ENCODE measurements around the gene OR10V1.
"Not testable (repeated sequence)": the region's sequence is repeated elsewhere in the genome, so short reads cannot be mapped to it uniquely, and the experiment has no call there.

OR10V1 gene

GRCh38 chr11:59708537-59708936, 5.1 kb downstream of the OR10V1 start:
- FAIRE-seq = no peak

DNA sequence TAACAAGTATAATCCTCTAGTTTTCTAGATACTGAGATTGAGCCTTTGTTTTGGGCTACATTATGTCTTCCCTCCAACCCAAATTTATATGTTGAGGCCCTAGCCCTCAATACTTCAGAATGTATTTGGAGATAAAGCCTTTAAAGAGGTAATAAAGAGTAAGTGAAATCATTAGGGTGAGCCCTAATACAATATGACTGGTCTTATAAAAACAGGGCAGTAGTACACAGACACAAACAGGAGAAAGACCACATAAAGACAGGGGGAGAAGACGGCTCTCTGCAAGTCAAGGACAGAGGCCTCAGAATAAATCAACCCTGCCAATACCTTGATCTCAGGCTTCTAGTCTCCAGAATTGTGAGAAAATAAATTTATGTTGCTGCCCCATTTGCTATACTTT, 6.3 kb downstream of the OR10V1 start:
- no peak for FAIRE-seq

DNA sequence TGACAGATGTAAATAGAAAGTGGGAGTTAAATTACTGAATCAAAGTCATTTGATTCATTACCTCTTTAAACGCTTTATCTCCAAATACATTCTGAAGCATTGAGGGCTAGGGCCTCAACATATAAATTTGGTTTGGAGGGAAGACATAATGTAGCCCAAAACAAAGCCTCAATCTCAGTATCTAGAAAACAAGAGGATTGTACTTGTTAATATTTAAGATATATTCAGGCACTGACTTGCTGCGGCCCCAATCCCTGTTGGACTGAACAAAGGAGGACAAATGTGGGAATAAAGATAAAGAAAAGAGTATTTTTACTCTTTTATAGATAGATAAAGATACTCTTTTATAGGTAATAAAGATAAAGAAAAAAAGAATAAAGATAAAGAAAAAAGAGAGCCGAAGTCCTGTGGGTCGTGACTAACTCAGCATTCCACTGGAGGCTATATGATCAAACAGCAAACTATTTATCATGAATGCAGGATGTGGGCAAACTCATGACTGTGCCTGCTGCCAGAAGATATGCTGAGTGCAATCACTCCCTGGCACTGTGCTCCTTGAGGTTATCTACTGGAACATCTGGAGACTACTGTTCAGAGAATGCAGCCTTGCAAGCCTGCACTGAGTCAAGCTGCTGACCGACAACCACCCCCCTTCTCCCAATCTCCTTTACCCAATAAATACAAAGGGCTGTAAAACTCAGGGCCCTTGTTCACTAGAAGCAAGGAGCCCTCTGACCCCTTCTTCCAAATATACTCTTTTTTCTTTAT, 6.9 kb downstream of the OR10V1 start:
- FAIRE-seq = no peak

DNA sequence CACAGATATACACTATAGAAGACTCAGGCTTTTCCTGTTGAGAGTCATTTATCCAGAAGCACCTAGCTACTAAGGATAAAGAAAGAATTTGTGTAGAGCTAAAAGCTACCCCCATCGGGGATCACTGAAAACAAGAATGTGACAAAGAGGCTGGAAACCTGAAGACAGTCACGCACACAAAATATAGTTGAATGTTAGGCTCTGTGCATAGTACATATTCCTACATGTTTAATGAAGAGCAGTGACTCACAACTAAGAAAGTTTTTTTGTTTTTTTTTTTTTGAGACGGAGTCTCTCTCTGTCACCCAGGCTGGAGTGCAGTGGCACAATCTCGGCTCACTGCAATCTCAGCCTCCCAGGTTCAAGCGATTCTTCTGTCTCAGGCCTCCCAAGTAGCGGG, 8.4 kb downstream of the OR10V1 start:
- FAIRE-seq = no peak

DNA sequence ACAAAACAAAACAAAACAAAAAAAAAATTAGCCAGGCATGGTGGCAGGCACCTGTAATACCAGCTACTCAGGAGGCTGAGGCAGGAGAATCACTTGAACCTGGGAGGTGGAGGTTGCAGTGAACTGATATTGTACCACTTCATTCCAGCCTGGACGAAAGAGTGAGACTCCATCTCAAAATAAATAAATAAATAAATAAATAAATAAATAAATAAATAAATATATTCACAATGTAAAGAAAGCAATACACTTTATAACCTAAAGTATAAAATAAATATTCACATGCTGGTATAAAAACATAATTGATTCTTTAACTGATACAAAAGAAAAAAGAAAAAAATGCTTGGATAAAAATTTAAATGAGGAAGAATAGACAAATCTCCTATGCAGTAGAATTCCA, 10.1 kb downstream of the OR10V1 start:
- FAIRE-seq = not testable (repeated sequence)

- FAIRE-seq = not testable (repeated sequence)
Measured at GRCh38 chr11:59700157-59700556, 13.5 kb downstream of the OR10V1 start.

GRCh38 chr11:59698506-59698905, 15.1 kb downstream of the OR10V1 start:
- FAIRE-seq = no peak

DNA sequence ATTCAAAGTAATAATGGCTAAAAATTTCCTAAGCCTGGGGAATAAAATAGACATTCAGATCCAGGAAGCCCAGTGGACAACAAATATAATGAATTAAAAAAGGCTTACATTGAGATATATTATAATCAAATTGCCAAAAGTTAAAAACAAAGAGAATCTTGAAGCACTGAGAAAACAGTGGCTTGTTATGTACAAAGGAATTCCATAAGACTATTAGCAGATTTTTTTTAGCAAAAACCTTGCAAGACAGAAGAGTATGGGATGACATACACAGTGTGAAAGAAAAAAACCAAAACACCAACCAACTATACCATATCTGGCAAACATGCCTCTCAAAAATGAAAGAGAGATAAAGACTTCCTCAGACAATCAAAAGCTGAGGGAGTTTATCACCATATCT, 20.7 kb downstream of the OR10V1 start:
- FAIRE-seq = no peak

DNA sequence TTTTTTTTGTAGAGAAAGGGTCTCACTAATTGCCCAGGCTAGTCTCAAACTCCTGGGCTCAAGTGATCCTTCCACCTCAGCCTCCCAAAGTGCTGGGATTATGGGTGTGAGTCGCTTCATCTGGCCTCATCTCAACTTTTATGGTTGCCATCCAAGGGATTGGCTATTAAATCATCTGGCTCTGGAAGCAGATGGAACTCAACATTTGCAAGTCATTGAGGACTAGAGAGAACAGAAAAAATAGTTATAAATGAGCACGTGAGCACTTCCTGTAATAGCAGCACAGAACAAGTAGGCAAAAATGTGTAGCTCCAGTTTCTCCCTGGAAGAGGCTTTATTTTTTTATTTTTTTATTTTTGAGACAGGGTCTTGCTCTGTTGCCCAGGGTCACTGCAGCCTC, 22.5 kb downstream of the OR10V1 start:
- no peak for FAIRE-seq

- FAIRE-seq = no peak
Measured at GRCh38 chr11:59689015-59689414, 24.6 kb downstream of the OR10V1 start.

GRCh38 chr11:59681260-59681725, 32.4 kb downstream of the OR10V1 start:
- not testable (repeated sequence) for FAIRE-seq

- FAIRE-seq = peak; percentile 61
Measured at GRCh38 chr11:59680287-59681154, 33.1 kb downstream of the OR10V1 start.

- no peak for FAIRE-seq
Measured at GRCh38 chr11:59679347-59679746, 34.3 kb downstream of the OR10V1 start.

GRCh38 chr11:59678813-59679165, 34.9 kb downstream of the OR10V1 start:
- no peak for FAIRE-seq

DNA sequence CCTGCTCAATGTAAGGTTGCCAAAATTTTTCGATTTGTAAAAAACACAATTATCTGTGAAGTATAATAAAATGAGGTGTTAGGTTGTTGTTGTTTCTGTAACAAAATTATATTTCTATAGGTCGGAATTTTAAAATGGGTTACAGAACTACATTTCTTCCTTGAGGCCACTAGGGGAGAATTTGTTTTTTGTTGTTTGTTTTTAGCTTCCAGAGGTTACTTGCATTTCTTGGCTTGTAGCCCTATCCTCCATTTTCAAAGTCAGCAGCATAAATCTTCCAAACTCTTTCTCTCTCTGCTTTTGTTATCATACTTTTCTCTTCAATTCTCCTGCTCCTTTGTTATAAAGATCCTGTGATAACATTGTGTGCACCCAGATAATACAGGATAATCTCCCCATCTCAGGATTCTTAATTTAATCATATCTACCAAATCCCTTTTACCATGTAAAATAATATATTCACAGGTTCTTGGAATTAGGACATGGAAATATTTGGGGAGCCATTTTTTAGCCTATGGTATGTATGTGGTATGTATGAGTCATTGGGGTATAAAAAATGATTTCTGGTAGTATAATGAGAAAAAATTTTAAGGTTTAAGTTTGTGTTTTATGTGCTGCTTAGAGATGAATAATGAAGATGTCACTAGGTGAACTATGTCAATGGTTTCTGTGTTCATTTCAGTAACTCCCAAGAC, 35.4 kb downstream of the OR10V1 start:
- FAIRE-seq = no peak

- no peak for FAIRE-seq
Measured at GRCh38 chr11:59676205-59676604, 37.4 kb downstream of the OR10V1 start.

DNA sequence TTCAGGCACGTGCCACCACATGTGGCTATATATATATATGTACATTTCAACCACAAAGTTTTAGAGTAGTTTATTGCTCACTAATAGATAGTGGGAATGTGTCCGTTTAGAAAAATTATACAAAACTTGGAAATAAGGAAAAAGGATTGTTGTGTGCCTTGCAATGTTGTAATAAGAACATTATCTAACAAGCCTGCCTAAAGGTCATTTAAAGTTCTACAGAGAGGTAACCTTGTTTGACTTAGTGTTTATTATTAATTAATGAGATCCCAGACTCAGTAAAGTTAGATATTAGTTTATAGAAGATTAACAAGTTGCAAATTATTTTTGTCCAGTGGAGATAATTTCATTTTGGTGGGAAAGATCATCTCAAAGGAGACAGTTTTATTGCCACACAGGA, 39.4 kb downstream of the OR10V1 start:
- no peak for FAIRE-seq

GRCh38 chr11:59673291-59673690, 40.4 kb downstream of the OR10V1 start:
- FAIRE-seq = no peak

- no peak for FAIRE-seq
Measured at GRCh38 chr11:59671471-59671870, 42.2 kb downstream of the OR10V1 start.

DNA sequence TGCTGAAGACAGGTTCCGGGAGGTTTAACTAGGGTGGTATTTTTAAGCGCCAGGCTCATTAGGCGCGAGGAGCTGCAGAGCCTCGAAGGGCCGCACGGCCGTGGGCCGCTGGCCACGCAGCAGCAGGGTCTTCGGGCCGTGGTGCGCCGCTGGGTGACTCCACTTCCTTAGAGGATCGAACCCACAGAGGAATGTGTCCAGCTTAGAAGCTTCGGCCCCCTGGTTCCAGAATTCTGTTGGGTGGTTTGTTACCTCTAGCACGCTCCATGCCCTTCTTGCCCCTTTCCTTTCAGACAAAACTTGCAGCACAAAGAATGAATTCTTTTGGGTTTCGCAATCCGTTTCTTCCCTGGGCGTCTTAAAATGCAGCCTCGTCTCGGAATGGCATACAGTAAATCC, 44.0 kb downstream of the OR10V1 start:
- no peak for FAIRE-seq

DNA sequence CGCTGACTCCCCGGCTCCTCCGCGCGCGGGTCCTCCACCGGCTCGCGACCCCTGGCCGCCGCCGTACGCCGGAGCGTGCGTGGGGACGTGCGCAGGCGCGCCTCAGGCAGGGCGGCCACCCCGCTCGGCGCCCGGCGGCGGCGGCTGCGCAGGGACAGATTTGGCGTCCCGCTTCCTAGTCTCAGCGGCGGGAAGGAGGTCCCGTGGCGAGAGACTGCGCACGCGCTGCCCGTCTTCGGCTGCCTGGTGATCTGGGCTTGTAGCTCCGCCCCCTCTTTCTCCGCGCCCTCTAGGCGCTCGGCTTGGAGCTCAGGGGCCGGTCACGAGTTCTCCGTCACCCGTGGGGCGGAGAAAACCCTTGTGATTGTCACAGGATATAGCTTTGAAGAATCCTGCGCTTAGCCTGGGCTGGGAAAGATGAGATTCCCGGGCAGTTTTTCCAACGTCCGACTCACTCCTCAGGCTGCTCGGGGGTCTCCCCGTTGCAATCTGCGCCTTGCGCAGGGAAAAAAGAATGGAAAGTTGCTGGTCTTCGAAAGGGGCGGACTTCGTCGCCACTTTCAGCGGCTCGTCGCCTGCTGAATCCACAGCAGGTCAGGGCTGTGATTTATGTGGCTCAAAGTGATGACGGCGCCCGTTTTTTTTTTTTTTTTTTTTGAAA, 44.6 kb downstream of the OR10V1 start, which contains the start of gene PATL1:
PATL1 (minus strand) TSS at position 88 of the 661 bp plus-strand sequence. CDS start 142 bp downstream, outside the sequence.
- peak; percentile 77 for FAIRE-seq

GRCh38 chr11:59668188-59668949, 45.3 kb downstream of the OR10V1 start:
- no peak for FAIRE-seq
